ENCODE measurements around the gene VPS37D.
"Not testable (repeated sequence)": the region's sequence is repeated elsewhere in the genome, so short reads cannot be mapped to it uniquely, and the experiment has no call there.

Gene VPS37D

DNA sequence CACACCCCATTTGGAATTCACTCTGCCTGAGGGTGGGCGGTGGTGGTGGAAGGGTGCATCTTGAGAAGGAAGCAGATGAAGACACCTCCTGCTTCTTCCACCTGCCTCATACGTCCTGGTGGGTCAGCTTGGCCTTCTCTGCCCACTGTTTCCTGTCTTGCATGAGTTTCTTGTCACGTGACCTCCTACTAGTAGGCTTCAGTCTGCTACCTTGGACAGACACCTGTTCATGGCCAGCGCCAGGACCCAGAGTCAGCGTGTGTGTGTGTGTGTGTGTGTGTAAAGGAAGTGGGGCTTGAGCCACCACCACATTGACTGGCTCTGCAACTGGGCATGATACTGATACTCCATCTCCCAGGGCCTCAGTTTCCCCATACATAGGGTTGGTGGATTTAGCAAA lies 17.1 kb upstream of the VPS37D start:
- Histone ChIP-seq H3K4me3 (no peak overlapping the region), H3K9me3 (ENCODE audit: low read depth, low read length) (no peaks in the 10 kb centered on the region)
- TF ChIP-seq FOXP2 (optimal IDR thresholded peaks at IDR 0.05; ENCODE audit: control extremely low read depth, extremely low read length, insufficient read depth) (no peak), POLR2AphosphoS5 (IDR thresholded peaks at IDR 0.05; ENCODE audit: borderline replicate concordance, low read depth, low read length) (no peak), EZH2 (IDR thresholded peaks at IDR 0.05) (no peak)

GRCh38 chr7:73652541-73652949 lies 15.1 kb upstream of the VPS37D start:
- DNase-seq (ENCODE audit: low read depth, low spot score): no peak
- no peaks in the 10 kb centered on the region for H3K9me3 ChIP-seq (ENCODE audit: low read depth, low read length)
- no peak for TF ChIP-seq EZH2 (IDR thresholded peaks at IDR 0.05)
- TF ChIP-seq POLR2AphosphoS5 (IDR thresholded peaks at IDR 0.05; ENCODE audit: borderline replicate concordance, low read depth, low read length): no peak
- no peak for TF ChIP-seq FOXP2 (optimal IDR thresholded peaks at IDR 0.05; ENCODE audit: control extremely low read depth, extremely low read length, insufficient read depth)
- no peak overlapping the region for H3K4me3 ChIP-seq
- no peaks in the 10 kb centered on the region for H3K36me3 ChIP-seq (ENCODE audit: insufficient read depth, low read length)
- no peak overlapping the region for H3K9ac ChIP-seq (ENCODE audit: insufficient read length)
- H3K27ac ChIP-seq: no peak overlapping the region

More for the DNA sequence above, 17.1 kb upstream of the VPS37D start:
- DNase-seq (ENCODE audit: low read depth, low spot score): no peak
- Histone ChIP-seq H3K9ac (ENCODE audit: insufficient read length) (no peak overlapping the region), H3K27ac (no peak overlapping the region), H3K36me3 (ENCODE audit: insufficient read depth, low read length) (no peaks in the 10 kb centered on the region)

GRCh38 chr7:73655309-73655708 lies 12.3 kb upstream of the VPS37D start:
- not testable (repeated sequence) for H3K9ac ChIP-seq (ENCODE audit: insufficient read length); H3K27ac ChIP-seq; H3K4me3 ChIP-seq; H3K9me3 ChIP-seq (ENCODE audit: low read depth, low read length); H3K36me3 ChIP-seq (ENCODE audit: insufficient read depth, low read length); DNase-seq (ENCODE audit: low read depth, low spot score)

- H3K27ac ChIP-seq: no peak overlapping the region
- TF ChIP-seq EZH2 (IDR thresholded peaks at IDR 0.05): no peak
- TF ChIP-seq FOXP2 (optimal IDR thresholded peaks at IDR 0.05; ENCODE audit: control extremely low read depth, extremely low read length, insufficient read depth): no peak
- no peak for TF ChIP-seq POLR2AphosphoS5 (IDR thresholded peaks at IDR 0.05; ENCODE audit: borderline replicate concordance, low read depth, low read length)
- no peak overlapping the region for H3K9ac ChIP-seq (ENCODE audit: insufficient read length)
- no peak overlapping the region for H3K4me3 ChIP-seq
- H3K36me3 ChIP-seq (ENCODE audit: insufficient read depth, low read length): no peaks in the 10 kb centered on the region
- H3K9me3 ChIP-seq (ENCODE audit: low read depth, low read length): no peaks in the 10 kb centered on the region
- DNase-seq (ENCODE audit: low read depth, low spot score): no peak
These were observed 7.6 kb upstream of the VPS37D start for GRCh38 chr7:73659983-73660382.

GRCh38 chr7:73660594-73660993 lies 7.0 kb upstream of the VPS37D start:
- not testable (repeated sequence) for H3K9me3 ChIP-seq (ENCODE audit: low read depth, low read length); H3K4me3 ChIP-seq; DNase-seq (ENCODE audit: low read depth, low spot score); H3K36me3 ChIP-seq (ENCODE audit: insufficient read depth, low read length); H3K27ac ChIP-seq; H3K9ac ChIP-seq (ENCODE audit: insufficient read length)

DNA sequence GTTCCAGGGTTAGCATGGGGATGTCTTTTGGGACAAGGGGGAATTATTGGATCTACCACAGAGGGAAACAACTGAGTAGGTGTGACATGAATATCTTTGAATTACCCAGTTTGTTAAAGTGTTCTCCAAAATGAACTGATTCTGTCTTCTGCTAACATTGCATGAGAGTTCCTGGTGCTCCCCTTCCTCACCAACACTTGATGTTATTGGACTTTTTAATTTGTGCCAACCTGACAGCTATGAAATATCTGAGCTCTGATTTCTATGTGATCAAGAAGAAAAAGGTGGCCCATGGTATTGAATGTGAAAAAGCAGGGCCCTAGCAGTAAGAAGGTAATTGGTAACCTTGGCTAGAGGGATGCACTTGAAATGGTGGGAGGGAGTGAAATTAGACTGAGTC lies 4.6 kb upstream of the VPS37D start:
- Histone ChIP-seq H3K4me3 (no peak overlapping the region), H3K9me3 (ENCODE audit: low read depth, low read length) (no peaks in the 10 kb centered on the region), H3K9ac (ENCODE audit: insufficient read length) (no peak overlapping the region), H3K36me3 (ENCODE audit: insufficient read depth, low read length) (no peaks in the 10 kb centered on the region), H3K27ac (no peak overlapping the region)
- no peak for DNase-seq (ENCODE audit: low read depth, low spot score)
- no peak for TF ChIP-seq EZH2 (IDR thresholded peaks at IDR 0.05)
- no peak for TF ChIP-seq FOXP2 (optimal IDR thresholded peaks at IDR 0.05; ENCODE audit: control extremely low read depth, extremely low read length, insufficient read depth)
- no peak for TF ChIP-seq POLR2AphosphoS5 (IDR thresholded peaks at IDR 0.05; ENCODE audit: borderline replicate concordance, low read depth, low read length)

GRCh38 chr7:73668103-73668885 lies 663 bp downstream of the VPS37D start:
- Histone ChIP-seq H3K4me3 (peak overlapping the region; percentile 86), H3K9me3 (ENCODE audit: low read depth, low read length) (no peaks in the 10 kb centered on the region), H3K27ac (no peak overlapping the region), H3K36me3 (ENCODE audit: insufficient read depth, low read length) (no peaks in the 10 kb centered on the region; the same call in 1 of the 2 replicates), H3K9ac (ENCODE audit: insufficient read length) (peak overlapping the region; percentile 82)
- no peak for DNase-seq (ENCODE audit: low read depth, low spot score)
- TF ChIP-seq EZH2 (IDR thresholded peaks at IDR 0.05): no peak
- no peak for TF ChIP-seq FOXP2 (optimal IDR thresholded peaks at IDR 0.05; ENCODE audit: control extremely low read depth, extremely low read length, insufficient read depth)
- no peak for TF ChIP-seq POLR2AphosphoS5 (IDR thresholded peaks at IDR 0.05; ENCODE audit: borderline replicate concordance, low read depth, low read length)

DNA sequence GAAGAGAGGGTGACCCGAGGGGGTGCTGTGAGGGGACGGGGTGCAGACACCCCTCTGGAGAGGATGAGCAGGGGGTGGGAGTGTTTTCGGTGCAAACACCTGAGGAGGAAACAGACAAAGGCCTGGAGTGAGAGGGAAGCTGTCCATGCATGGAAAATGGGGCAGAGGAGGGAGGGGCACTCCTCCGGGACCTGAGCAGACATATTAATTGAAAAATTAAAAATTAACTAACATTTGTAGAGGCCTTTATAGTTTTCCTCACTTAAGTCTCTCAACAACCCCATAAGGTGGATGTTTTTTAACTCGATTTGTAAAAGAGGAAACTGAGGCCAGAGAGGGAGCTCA lies 1.2 kb downstream of the VPS37D start:
- TF ChIP-seq FOXP2 (optimal IDR thresholded peaks at IDR 0.05; ENCODE audit: control extremely low read depth, extremely low read length, insufficient read depth) (no peak), POLR2AphosphoS5 (IDR thresholded peaks at IDR 0.05; ENCODE audit: borderline replicate concordance, low read depth, low read length) (no peak), EZH2 (IDR thresholded peaks at IDR 0.05) (no peak)
- H3K36me3 ChIP-seq (ENCODE audit: insufficient read depth, low read length): no peaks in the 10 kb centered on the region; the same call in 1 of the 2 replicates
- H3K27ac ChIP-seq: no peak overlapping the region
- peak overlapping the region; percentile 82 for H3K9ac ChIP-seq (ENCODE audit: insufficient read length)
- no peak for DNase-seq (ENCODE audit: low read depth, low spot score)
- peak overlapping the region; percentile 86 for H3K4me3 ChIP-seq
- H3K9me3 ChIP-seq (ENCODE audit: low read depth, low read length): no peaks in the 10 kb centered on the region

- Histone ChIP-seq H3K9ac (ENCODE audit: insufficient read length) (no peak overlapping the region), H3K4me3 (peak overlapping the region; percentile 86), H3K9me3 (ENCODE audit: low read depth, low read length) (no peaks in the 10 kb centered on the region), H3K27ac (no peak overlapping the region), H3K36me3 (ENCODE audit: insufficient read depth, low read length) (no peaks in the 10 kb centered on the region; the same call in 1 of the 2 replicates)
- no peak for DNase-seq (ENCODE audit: low read depth, low spot score)
- TF ChIP-seq FOXP2 (optimal IDR thresholded peaks at IDR 0.05; ENCODE audit: control extremely low read depth, extremely low read length, insufficient read depth): no peak
- TF ChIP-seq POLR2AphosphoS5 (IDR thresholded peaks at IDR 0.05; ENCODE audit: borderline replicate concordance, low read depth, low read length): no peak
- no peak for TF ChIP-seq EZH2 (IDR thresholded peaks at IDR 0.05)
These were observed 1.7 kb downstream of the VPS37D start for GRCh38 chr7:73669288-73669701.
